Measurements from ENCODE around the gene RFX8.
"Not testable (repeated sequence)": the region's sequence is repeated elsewhere in the genome, so short reads cannot be mapped to it uniquely, and the experiment has no call there.

The RFX8 gene

GRCh38 chr2:101440127-101440738 is 34.7 kb downstream of the RFX8 start:
- no peak for DNase-seq (ENCODE audit: low read depth in 2 of 2)

- no peak for DNase-seq (ENCODE audit: low read depth in 2 of 2)
Measured at GRCh38 chr2:101439716-101440115, 35.2 kb downstream of the RFX8 start.

- DNase-seq (ENCODE audit: low read depth in 2 of 2) = not testable (repeated sequence)
Measured at GRCh38 chr2:101438555-101438954, 36.4 kb downstream of the RFX8 start.

GRCh38 chr2:101435001-101435862 is 39.7 kb downstream of the RFX8 start:
- no peak for DNase-seq (ENCODE audit: low read depth in 2 of 2)

GRCh38 chr2:101433465-101433864 is 41.4 kb downstream of the RFX8 start:
- no peak for DNase-seq (ENCODE audit: low read depth in 2 of 2)

- no peak for DNase-seq (ENCODE audit: low read depth in 2 of 2)
Measured at GRCh38 chr2:101432411-101433181, 42.3 kb downstream of the RFX8 start.

GRCh38 chr2:101431486-101431885 is 43.4 kb downstream of the RFX8 start:
- DNase-seq (ENCODE audit: low read depth in 2 of 2) = no peak

GRCh38 chr2:101430156-101430555 is 44.8 kb downstream of the RFX8 start:
- no peak for DNase-seq (ENCODE audit: low read depth in 2 of 2)

GRCh38 chr2:101429453-101429852 is 45.5 kb downstream of the RFX8 start:
- no peak for DNase-seq (ENCODE audit: low read depth in 2 of 2)

GRCh38 chr2:101428422-101429176 is 46.3 kb downstream of the RFX8 start:
- DNase-seq (ENCODE audit: low read depth in 2 of 2) = no peak

GRCh38 chr2:101427743-101428142 is 47.2 kb downstream of the RFX8 start:
- no peak for DNase-seq (ENCODE audit: low read depth in 2 of 2)

- no peak for DNase-seq (ENCODE audit: low read depth in 2 of 2)
Measured at GRCh38 chr2:101427240-101427639, 47.7 kb downstream of the RFX8 start.

- DNase-seq (ENCODE audit: low read depth in 2 of 2) = no peak
Measured at GRCh38 chr2:101426822-101427221, 48.1 kb downstream of the RFX8 start.

GRCh38 chr2:101420623-101421022 is 54.3 kb downstream of the RFX8 start:
- no peak for DNase-seq (ENCODE audit: low read depth in 2 of 2)

GRCh38 chr2:101419096-101419663 is 55.7 kb downstream of the RFX8 start:
- peak in 1 of 2 donors; percentile 36 for DNase-seq (ENCODE audit: low read depth in 2 of 2)

GRCh38 chr2:101418460-101419095 is 56.3 kb downstream of the RFX8 start:
- no peak for DNase-seq (ENCODE audit: low read depth in 2 of 2)

- DNase-seq (ENCODE audit: low read depth in 2 of 2) = no peak
Measured at GRCh38 chr2:101416609-101417008, 58.3 kb downstream of the RFX8 start.

- DNase-seq (ENCODE audit: low read depth in 2 of 2) = no peak
Measured at GRCh38 chr2:101415884-101416283, 59.0 kb downstream of the RFX8 start.

GRCh38 chr2:101415220-101415619 is 59.7 kb downstream of the RFX8 start:
- no peak for DNase-seq (ENCODE audit: low read depth in 2 of 2)

- no peak for DNase-seq (ENCODE audit: low read depth in 2 of 2)
Measured at GRCh38 chr2:101412092-101412694, 62.7 kb downstream of the RFX8 start.

- no peak for DNase-seq (ENCODE audit: low read depth in 2 of 2)
Measured at GRCh38 chr2:101410746-101411145, 64.2 kb downstream of the RFX8 start.

Data from stimulated activated CD8-positive, alpha-beta memory T cell treated with anti-CD3 and anti-CD28 coated beads, Interleukin-15, amount 100 ng/mL, for 4 hours (primary cell).